ENCODE data around the gene CTDSP1. TPM values are rescaled to one million over a fixed set of nuclear protein-coding genes. Genes with fewer than 3 reads are reported as not detected.

CTDSP1 gene
- total RNA-seq, 1 donor from 2014 or later: 41.8 TPM

GRCh38 chr2:218435003-218435982 lies 35.6 kb downstream of the CTDSP1 start:
- no peak overlapping the region for H3K4me3 ChIP-seq (ENCODE audit: insufficient read depth, low read depth, low read length)
- no peak overlapping the region for H3K4me2 ChIP-seq (ENCODE audit: low read length)
- H3K4me1 Mint-ChIP-seq (ENCODE audit: low read depth, unreplicated experiment): no peaks in the 10 kb centered on the region
- H3K79me2 ChIP-seq (ENCODE audit: insufficient read depth, low read length): no peaks in the 10 kb centered on the region
- TF ChIP-seq CTCF (IDR thresholded peaks at IDR 0.05; ENCODE audit: insufficient read depth, low read depth, low read length) (no peak), EZH2 (IDR thresholded peaks at IDR 0.05; ENCODE audit: insufficient read depth, low read length) (no peak)
- no peak overlapping the region for H3K27ac Mint-ChIP-seq (ENCODE audit: unreplicated experiment)
- H3K9me3 Mint-ChIP-seq (ENCODE audit: unreplicated experiment): peaks cover 2% of the 10 kb centered on the region
- no peaks in the 10 kb centered on the region for H3K4me1 ChIP-seq (ENCODE audit: insufficient read depth, low read length)
- H3K36me3 ChIP-seq (ENCODE audit: insufficient read depth, low read length): no peaks in the 10 kb centered on the region
- no peaks in the 10 kb centered on the region for H3K9me3 ChIP-seq (ENCODE audit: insufficient read depth, low read depth, low read length)
- H3K27me3 Mint-ChIP-seq (ENCODE audit: low read depth, unreplicated experiment): peaks cover 26% of the 10 kb centered on the region
- H3K4me3 Mint-ChIP-seq (ENCODE audit: unreplicated experiment): no peak overlapping the region
- no peak overlapping the region for H2AFZ ChIP-seq (ENCODE audit: low read depth, low read length)
- DNase-seq (ENCODE audit: low read depth) (no peak), FAIRE-seq (no peak)
- H3K36me3 Mint-ChIP-seq (ENCODE audit: low read depth, unreplicated experiment): no peaks in the 10 kb centered on the region
- H3K27ac ChIP-seq (ENCODE audit: low read depth, low read length): no peak overlapping the region
- H4K20me1 ChIP-seq (ENCODE audit: insufficient read depth, low read length): no peaks in the 10 kb centered on the region
- H3K9ac ChIP-seq (ENCODE audit: low read length): no peak overlapping the region
- H3K27me3 ChIP-seq (ENCODE audit: insufficient read depth, low read length): peaks cover 6% of the 10 kb centered on the region

GRCh38 chr2:218436992-218437391 lies 37.3 kb downstream of the CTDSP1 start:
- no peaks in the 10 kb centered on the region for H4K20me1 ChIP-seq (ENCODE audit: insufficient read depth, low read length)
- no peak overlapping the region for H3K4me3 ChIP-seq (ENCODE audit: insufficient read depth, low read depth, low read length)
- no peak overlapping the region for H3K27ac ChIP-seq (ENCODE audit: low read depth, low read length)
- DNase-seq (ENCODE audit: low read depth) (no peak), FAIRE-seq (no peak)
- peaks cover 13% of the 10 kb centered on the region for H3K27me3 Mint-ChIP-seq (ENCODE audit: low read depth, unreplicated experiment)
- H3K4me1 ChIP-seq (ENCODE audit: insufficient read depth, low read length): no peaks in the 10 kb centered on the region
- H3K36me3 ChIP-seq (ENCODE audit: insufficient read depth, low read length): no peaks in the 10 kb centered on the region
- H3K9ac ChIP-seq (ENCODE audit: low read length): no peak overlapping the region
- no peaks in the 10 kb centered on the region for H3K4me1 Mint-ChIP-seq (ENCODE audit: low read depth, unreplicated experiment)
- H3K27ac Mint-ChIP-seq (ENCODE audit: unreplicated experiment): no peak overlapping the region
- TF ChIP-seq CTCF (IDR thresholded peaks at IDR 0.05; ENCODE audit: insufficient read depth, low read depth, low read length): no peak
- no peak for TF ChIP-seq EZH2 (IDR thresholded peaks at IDR 0.05; ENCODE audit: insufficient read depth, low read length)
- H3K36me3 Mint-ChIP-seq (ENCODE audit: low read depth, unreplicated experiment): no peaks in the 10 kb centered on the region
- H3K27me3 ChIP-seq (ENCODE audit: insufficient read depth, low read length): peaks cover 5% of the 10 kb centered on the region
- no peak overlapping the region for H2AFZ ChIP-seq (ENCODE audit: low read depth, low read length)
- no peak overlapping the region for H3K4me2 ChIP-seq (ENCODE audit: low read length)
- H3K79me2 ChIP-seq (ENCODE audit: insufficient read depth, low read length): no peaks in the 10 kb centered on the region
- no peak overlapping the region for H3K4me3 Mint-ChIP-seq (ENCODE audit: unreplicated experiment)
- H3K9me3 ChIP-seq (ENCODE audit: insufficient read depth, low read depth, low read length): no peaks in the 10 kb centered on the region
- peaks cover 2% of the 10 kb centered on the region for H3K9me3 Mint-ChIP-seq (ENCODE audit: unreplicated experiment)

GRCh38 chr2:218437969-218438368 lies 38.3 kb downstream of the CTDSP1 start:
- Mint-ChIP-seq H3K27me3 (ENCODE audit: low read depth, unreplicated experiment) (peaks cover 7% of the 10 kb centered on the region), H3K4me3 (ENCODE audit: unreplicated experiment) (no peak overlapping the region), H3K9me3 (ENCODE audit: unreplicated experiment) (no peaks in the 10 kb centered on the region), H3K36me3 (ENCODE audit: low read depth, unreplicated experiment) (no peaks in the 10 kb centered on the region), H3K4me1 (ENCODE audit: low read depth, unreplicated experiment) (no peaks in the 10 kb centered on the region), H3K27ac (ENCODE audit: unreplicated experiment) (no peak overlapping the region)
- no peaks in the 10 kb centered on the region for H3K36me3 ChIP-seq (ENCODE audit: insufficient read depth, low read length)
- H3K4me1 ChIP-seq (ENCODE audit: insufficient read depth, low read length): no peaks in the 10 kb centered on the region
- FAIRE-seq: no peak
- H3K4me2 ChIP-seq (ENCODE audit: low read length): no peak overlapping the region
- H3K9me3 ChIP-seq (ENCODE audit: insufficient read depth, low read depth, low read length): no peaks in the 10 kb centered on the region
- no peak overlapping the region for H3K4me3 ChIP-seq (ENCODE audit: insufficient read depth, low read depth, low read length)
- TF ChIP-seq EZH2 (IDR thresholded peaks at IDR 0.05; ENCODE audit: insufficient read depth, low read length): no peak
- no peak for TF ChIP-seq CTCF (IDR thresholded peaks at IDR 0.05; ENCODE audit: insufficient read depth, low read depth, low read length)
- no peaks in the 10 kb centered on the region for H3K79me2 ChIP-seq (ENCODE audit: insufficient read depth, low read length)
- H4K20me1 ChIP-seq (ENCODE audit: insufficient read depth, low read length): no peaks in the 10 kb centered on the region
- no peak for DNase-seq (ENCODE audit: low read depth)
- no peak overlapping the region for H3K9ac ChIP-seq (ENCODE audit: low read length)
- H2AFZ ChIP-seq (ENCODE audit: low read depth, low read length): no peak overlapping the region
- H3K27ac ChIP-seq (ENCODE audit: low read depth, low read length): no peak overlapping the region
- no peaks in the 10 kb centered on the region for H3K27me3 ChIP-seq (ENCODE audit: insufficient read depth, low read length)

All from astrocyte (in vitro differentiated cells and primary cell).